HG03108 (cell line): ENCODE data around the gene BCAN.

Source experiments
- ATAC-seq: cut with Tn5 transposase; IDR thresholded peaks from one replicate; pipeline ENCODE4 v1.9.1; 2021; ENCODE audit warnings: moderate library complexity; ENCODE audit not compliant: unreplicated experiment

The BCAN gene

DNA sequence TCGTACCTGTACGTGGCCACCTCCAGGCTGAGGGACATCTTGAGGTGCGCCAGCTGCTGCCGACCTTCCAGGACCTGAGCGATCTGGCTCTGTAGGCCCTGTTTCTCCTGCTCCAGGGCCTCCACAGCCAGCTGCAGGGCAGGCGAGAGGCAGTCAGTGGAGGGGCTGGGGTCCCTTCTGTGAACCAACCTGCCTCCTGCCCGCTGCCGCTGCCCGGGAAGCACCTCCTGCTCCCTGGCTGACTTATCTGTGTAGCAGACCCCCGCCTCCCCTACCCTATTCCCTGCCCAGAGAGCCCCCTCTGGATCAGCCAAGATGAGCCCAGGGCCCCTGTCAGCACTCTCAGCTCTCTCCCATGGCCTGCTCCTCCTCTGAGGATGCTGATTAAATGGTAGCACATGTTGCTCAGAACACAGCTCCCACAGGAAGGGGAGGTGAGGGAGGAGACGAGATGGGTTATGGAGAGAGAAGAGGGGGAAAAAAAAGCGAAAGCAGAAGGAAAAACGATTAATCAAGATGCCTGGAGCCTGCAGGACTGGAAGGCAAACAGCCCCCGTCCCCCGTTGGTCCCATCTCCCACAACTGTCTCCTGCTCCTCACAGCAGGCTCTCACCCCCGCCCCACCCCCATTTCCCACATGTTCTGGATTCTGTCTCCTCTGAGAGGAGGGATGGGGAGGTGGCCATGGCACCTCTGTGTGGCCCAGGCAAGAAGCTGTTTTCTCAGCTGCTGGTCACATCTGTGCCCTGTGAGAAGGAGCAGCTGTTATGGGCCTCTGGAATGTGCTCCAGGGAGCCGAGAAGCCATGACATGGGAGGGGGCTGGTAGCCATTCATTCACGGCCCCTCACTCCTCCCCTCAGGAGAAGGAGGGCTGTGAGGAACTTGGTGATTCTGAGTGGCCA is 33.5 kb downstream of the BCAN start:
- ATAC-seq: no peak

DNA sequence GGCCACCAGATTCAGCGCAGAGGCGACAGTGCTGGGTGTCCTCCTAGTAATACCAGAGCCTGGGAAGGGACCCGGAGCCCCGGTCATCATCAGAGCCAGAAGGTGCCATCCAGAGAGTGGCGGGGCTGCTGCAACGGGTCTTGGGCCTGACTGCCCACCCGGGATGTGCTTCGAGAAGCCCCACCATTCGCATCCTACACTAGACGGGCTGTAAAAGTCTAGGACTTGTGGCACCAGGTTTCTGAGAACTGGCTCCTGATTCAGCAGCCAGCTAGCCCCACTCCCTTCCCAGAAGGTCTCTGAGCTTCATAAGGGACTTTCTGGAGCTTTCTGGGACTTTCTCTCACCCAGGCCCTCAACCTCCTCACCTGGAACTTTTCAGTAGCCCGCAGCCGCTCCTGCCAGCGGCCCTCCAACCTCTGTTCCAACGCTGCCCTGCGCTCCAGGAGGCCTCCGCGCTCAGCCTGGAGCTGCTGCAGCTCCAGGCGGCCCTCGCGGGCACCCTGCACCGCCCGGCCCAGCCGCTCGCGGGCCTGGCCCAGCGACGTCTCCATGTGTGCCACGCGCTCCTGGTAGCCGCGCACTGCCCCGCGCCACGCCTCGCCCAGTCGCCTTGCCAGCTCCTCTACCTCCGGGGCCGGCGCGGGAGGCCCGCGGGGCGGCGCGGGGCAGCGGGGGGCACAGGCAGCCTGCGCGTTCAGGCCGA is 34.4 kb downstream of the BCAN start:
- ATAC-seq: no peak

DNA sequence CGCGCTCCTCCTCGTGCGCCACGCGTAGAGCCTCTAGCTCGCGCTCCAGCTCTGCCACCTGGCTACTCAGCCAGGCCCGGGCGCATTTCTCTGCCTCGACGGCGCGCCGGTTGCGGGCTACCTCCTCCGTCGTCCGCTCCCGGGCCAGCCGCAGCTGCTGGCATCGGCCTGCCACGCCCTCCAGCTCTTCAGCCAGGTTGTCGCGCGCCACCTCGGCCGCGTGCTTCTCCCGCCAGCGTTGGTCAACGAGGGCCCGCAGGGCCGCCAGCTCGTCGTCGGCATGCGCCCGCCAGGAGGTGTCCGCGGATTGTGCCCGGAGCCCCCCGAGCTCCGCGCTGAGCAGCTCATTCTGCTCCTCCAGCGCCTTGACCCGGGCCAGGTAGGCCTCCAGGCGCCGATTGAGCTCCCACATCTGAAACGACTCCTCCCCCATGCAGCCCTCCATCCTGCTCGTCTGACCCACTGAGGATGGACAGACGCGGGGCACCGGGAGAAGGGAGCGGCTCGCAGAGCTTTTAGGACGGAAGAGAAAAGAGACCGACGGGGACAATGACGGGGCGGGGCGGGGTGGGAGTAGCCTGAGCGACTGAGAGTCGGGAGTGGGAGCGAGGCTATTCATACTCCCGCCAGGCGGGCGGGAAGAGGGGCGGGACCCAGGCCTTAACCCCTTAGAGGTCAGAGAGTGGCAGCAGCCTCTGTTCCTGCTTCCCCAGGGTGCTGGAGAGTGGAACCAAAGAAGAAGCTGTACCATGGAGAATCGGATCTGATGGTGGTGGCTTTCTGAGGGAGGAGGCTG is 35.1 kb downstream of the BCAN start, which contains the start of gene NES:
Gene NES (minus strand): TSS at position 588 of the 796 bp plus-strand sequence. CDS start 143 bp downstream, at position 445.
- ATAC-seq: no peak

DNA sequence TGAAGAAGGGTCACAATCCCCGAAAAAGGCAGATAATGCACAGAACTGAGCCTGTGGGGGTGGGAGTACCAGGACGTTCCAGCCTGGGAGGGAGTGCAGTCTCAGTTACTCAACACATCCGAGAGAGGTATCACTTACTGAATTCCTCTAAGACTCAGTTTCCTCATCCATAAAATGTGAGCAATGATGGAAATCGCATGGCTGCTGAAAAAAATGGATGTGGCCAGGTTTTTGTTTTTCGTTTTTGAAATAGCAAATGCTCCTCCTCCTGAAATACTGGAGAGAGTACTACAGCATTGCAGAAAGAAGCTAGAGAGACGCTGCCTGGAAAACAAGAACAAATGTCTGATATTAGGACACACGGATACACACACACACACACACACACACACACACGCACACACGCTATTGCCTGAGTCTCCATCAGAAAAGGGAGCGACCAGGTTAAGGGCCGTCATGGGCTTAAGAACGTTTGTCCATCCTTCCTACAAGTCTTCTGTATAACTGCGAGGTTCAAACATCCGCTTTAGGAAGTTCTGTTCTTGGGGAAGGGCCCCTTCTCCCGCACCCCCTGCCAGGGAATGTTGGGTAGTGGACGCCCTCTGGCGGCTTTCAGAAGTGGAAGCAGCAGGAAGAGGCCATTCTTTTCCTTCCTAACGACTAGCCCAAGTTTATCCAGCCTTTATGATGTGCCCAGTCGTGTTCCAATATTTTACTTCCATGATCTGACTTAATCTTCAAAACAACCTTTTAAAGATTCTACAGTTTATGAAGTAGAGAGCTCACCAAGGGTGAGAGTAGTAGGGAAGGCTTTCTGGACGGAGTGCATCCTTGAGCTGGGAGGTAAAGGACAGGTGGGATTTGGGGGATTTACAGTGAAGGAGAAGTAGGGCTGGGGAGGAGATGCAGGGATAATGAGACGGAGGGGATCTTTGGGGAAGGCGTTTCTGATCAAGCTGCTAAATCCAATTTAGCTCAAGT is 36.0 kb downstream of the BCAN start:
- ATAC-seq: no peak

DNA sequence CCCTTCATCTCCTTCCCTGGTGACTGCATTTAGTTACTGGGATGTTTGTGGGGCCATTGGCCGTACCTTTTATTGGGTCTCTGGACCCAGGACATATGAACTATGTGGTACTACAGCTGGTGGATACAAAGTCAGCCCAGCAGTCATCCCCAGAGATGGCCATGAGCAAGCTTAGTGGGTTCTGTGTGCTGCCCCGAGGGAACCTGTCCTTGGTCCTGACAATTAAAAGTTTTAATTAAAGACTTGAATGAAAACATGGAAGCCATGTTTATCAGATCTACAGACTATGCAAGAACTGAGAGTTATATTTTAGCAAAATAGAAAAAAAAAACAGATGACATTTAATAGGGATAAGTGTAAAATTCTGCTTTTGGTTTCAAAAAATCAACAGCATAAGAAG is 38.1 kb downstream of the BCAN start:
- no peak for ATAC-seq

DNA sequence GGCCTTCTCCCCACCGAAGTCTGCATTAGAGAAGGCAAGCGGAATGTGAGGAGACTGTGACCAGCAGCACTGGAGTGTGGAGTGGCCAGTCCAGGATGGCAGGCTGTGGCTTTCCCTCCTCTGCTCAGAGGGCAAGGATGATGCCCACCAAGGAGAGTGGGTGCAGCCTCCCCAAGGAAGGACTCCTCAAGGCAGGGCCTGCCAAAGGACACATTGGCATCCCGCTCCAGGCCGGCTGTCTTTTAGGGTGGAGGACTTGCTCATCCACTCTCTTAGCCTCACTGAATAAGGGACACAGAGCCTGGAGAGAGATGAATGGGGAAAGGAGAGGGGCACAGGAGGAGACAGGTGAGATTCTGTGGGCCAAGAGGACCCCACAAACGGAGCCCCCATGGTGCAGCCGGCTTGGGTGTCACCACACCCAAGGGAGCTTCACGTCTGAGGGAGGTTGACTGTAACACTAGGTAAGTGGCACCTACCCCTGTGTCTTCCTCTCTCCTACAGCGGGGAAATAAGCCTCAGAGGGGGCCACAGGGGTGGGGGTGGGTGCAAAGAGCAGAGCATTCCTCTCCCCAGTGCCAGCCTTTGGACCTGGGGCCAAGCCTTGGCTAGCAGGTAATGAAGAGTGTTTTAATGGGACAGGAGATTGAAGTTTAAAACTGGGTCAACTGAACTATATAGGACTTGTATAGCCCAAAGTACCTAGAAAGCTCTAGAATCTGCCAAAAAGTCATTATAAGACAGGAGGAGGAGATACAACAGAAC is 39.5 kb downstream of the BCAN start:
- no peak for ATAC-seq

DNA sequence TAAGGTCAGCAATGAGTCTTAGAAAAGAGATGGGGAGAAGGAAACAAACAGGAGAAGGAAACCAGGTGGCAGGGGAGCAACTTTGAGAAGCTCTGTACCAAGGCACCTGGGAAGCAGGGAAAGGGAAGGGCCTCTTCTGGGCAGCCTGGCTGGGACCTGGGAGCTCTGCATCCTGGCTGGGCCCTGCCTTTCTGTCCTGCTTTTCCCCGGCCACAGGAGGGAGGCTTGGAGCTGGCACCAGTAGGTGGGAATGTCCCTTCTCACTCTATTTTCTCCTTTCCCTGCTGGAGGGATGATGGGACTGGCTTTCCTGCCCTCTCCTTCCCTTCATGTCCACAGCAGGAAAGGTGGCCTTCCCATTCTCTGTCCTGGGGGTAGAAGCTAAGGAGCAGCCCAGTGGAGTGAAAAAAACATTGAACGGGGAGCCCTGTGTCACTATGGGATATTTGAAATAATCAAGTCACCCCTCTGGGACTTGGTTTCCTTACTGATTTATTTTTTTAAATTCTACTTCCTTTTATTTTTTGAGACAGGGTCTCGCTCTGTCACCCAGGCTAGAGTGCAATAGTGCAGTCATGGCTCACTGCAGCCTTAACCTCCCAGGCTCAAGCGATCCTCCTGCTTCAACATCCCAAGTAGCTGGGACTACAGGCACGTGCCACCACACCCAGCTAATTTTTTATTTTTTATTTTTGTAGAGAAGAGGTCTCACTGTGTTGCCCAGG is 40.4 kb downstream of the BCAN start:
- ATAC-seq: no peak

DNA sequence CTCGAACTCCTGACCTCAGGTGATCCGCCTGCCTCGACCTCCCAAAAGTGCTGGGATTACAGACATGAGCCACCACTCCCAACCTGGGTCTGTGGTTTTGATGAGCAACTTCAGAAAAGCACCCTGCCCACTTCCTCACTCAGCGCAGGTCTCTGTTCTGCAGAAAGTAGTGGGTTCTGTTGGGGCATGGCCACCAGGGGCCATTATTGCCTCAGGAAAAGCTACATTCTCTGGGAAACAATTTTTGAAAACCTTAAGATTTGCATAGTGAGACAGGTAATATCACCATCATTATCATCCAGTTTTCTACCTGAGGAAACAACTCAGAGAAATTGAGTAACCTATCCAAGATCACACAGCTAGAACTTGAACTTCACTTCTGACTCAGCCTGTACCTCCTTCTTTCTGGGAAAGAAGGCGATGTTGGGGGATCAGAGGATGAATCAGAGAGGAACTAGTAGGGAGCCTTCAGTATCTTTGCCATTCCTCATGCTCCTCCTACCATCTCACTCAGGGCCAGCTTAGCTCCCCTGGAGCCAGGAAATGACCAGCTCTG is 42.4 kb downstream of the BCAN start:
- no peak for ATAC-seq

DNA sequence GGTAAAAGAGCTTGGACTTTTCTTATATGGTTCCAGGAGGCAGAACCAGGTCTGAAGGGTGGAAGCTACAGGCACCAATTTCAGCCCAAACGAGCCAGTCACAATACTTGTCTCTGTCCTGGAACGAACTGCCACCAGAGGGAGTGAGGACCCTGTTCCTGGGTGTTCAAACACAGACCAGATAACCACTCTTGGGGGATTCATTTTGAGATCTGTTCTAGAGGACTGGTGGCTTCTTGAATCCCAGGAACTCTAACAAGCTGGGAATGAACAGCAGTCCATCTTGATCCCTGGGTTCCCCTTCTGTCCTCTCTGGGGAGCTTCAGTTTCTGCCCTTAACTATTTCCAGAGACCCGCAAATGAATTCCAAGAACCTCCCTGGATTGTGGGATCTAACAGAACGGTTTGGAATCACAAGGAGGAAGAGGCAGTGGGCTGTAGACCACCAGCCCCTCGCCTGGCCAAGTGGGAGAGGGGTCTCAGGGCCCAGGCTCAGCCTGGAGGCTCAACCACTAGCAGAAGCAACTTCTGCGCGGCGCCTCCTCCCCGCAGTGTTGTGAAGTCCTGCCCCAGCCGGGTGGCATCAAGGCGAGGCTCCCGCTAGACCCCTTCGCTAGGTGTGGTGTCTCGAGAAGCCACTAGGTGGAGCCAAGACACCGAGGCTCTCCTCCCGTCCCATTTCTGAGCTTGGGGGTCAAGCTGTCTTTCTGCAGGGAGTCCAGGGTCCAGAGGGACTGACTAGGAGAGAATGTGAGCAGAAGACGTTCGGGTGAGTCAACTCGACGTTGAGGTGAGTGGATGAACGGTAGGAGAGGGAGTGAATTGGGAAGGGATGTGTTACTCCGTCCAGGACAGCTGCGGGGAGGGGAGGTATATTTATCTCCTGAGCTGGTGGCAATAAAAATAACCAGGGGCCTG is 47.4 kb downstream of the BCAN start:
- no peak for ATAC-seq

DNA sequence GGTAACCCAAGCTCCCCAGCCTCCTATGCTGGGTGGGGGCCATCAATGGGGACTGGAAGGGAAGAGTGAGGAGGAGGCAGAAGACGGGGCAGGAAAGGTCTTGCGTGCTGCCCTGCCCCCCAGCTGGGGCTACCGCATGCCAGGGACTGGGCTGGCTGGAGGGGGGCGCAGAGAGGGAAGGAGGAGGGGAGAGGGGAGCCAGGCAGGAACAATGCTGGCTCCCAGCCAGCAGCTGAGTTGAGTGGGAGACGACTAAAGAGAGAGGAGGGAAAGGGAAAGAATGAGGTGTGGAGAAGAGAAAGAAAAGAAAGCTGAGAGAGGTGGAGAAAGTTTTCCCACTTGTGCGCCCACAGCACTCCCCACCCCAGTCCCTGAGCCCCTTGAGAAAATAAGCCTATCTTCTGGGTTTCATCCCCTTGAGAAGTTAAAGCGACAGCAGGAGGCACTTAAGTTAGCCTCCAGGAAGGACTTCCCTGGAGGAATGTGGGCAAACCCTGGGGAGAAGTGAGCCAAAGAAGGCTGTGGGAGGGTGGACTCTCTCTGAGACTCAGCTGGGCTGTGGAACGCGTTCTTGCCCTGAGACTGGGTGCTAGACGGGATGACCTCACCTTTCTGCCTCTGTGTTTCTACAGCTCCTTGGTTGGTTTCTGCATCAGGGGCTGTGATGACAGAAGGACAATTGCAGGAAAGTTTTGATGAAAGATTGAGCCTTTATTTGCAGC is 48.2 kb downstream of the BCAN start:
- ATAC-seq: no peak

DNA sequence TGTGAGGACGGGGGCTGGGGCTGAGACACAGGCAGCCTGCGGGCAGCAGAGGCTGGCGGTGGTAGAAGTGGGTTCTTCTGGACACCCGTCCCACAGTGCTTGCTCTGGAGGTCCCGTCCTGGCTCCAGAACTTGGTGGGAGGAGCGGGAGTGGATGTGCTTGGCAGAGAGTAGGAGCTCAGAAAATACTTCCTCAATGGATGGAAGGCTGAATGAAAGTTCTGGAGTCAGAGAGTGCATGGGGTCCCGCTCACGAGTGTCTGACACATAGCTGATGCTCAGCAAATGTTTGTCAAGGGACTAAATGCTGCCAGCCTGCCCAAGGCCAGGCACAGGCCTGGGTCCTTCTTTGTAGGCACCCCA is 48.7 kb downstream of the BCAN start:
- ATAC-seq: no peak

DNA sequence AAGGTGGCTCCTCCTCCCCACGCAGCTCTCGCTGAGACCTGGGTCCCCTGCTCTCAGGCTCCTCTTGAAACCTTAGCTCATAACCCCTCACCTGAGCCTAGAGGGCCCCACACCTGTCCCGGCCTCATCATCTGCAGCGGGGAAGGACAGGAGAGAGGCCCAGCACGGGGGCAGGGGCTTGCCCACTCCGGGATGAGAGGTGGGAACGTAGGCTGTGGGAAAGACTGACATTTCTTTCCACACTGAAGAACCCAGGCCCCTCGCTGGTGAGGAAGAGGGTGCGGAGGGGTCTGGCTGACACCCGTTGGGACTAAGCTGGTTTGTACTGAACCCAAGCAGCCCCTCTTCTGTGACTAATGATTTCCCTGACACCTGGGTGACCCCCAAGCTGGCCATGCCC is 49.3 kb downstream of the BCAN start:
- ATAC-seq: no peak

DNA sequence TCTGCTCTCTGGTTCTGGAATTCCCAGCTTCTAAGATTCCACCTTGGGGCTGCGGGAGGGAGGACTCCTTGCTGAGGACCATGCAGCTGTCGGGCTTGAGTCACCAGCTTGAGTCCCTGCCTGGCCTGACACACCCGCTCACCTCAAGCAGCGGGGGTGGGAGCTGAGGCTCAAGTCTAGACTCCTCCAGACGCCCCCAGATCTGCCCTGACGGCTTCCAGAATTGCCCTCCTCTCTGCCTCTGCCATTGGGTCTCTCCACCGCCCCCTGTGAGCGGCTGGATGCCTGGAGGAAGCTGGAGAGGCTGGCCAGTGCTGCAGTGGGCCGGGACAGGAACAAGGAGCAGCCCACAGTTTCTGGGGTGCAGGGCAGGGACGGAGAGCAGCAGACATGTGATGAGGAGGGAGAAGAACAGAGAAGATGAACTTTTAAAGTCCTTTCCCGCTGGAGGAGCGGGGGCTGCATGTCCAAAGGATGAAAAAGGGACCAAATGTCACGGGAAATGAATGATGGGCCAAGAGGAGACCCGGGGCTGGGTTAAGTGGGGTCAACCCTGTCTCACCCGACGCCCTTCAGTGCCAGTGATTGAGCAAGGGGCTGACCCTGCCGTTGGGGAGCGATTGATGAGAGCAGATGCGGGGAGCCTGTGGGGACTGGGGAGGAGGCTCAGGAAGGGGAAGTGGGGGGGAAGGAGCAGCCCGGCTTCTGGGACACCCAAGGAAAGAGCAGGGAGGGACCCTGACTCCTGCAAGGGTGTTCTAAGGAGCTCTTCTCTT is 49.9 kb downstream of the BCAN start:
- no peak for ATAC-seq

DNA sequence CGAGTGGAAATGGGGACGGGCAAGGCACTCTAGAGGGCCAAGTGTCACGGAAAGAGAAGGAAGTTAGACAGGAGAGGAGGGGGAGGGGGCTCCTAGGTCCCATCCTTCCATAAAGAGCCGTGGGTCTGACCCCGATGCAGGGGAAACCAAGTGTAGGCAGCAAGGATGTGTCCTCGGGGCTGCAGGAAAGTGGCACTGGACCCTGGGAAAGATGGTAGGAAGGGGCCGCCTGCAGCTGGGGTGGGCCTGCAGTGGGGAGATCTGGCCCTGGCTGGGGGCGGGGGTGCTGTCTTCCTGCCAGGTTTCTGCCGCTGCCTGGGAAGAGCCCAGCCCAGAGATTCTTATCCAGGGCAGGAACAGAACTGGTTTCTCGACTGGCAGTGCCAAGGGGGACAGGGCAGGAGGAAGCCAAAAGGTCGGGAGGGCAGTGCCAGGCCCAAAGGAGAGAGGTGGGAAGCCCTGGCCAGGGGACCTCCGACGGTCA is 50.6 kb downstream of the BCAN start:
- ATAC-seq: no peak

DNA sequence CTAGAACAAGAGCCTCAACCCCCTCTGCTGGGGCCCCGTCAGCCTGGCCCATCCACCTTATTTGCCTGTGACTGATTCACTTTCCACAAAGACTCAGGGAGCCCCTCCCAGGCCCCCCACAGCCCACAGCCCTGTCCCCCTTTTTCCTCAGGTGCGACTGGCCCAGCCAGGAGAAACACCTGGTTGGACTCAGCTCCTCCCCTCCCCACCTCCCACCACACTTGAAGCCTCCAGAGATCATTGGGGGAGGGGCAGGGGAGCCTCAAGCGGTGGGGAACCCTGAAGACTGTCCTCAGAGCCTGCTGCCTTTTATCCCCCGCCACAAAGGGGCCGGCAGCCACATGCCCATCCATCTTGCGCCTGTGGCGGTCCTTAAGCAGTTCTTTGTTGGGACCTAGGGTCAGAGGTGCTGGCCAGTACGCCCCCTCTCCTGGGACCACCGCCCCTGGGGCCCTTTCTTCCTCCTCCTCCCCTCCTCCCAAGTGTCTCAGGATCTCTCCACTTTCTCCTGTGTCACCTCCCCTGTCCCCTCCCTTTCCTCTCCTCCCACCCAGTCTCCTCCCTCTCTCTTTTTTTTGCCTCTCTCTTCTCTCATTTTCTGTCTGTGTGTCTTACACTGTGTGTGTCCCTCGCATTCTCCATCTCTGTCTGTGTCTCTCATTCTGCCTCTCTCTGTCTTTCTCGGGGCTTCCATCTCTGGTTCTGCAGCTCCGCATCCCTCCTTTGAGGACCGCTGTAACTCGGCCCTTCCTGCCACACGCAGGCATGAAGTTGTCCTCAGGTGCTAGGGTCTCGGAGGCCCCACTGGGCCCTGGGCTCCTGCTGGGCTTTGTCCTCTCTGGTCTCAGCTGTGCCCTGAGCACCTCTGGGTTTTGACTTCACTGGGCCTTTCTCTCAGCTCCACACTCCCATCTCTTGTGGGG is 51.3 kb downstream of the BCAN start:
- ATAC-seq: no peak
